ENCODE results near the gene PDZD4.

Gene PDZD4

GRCh38 chrX:153828308-153828707, 2.0 kb downstream of the PDZD4 start:
- DNase-seq (ENCODE audit: low read depth) = no peak
- H3K4me3 ChIP-seq (ENCODE audit: control insufficient read depth, low read depth, low read length) = no peak overlapping the region
- TF ChIP-seq, protein P1, sequence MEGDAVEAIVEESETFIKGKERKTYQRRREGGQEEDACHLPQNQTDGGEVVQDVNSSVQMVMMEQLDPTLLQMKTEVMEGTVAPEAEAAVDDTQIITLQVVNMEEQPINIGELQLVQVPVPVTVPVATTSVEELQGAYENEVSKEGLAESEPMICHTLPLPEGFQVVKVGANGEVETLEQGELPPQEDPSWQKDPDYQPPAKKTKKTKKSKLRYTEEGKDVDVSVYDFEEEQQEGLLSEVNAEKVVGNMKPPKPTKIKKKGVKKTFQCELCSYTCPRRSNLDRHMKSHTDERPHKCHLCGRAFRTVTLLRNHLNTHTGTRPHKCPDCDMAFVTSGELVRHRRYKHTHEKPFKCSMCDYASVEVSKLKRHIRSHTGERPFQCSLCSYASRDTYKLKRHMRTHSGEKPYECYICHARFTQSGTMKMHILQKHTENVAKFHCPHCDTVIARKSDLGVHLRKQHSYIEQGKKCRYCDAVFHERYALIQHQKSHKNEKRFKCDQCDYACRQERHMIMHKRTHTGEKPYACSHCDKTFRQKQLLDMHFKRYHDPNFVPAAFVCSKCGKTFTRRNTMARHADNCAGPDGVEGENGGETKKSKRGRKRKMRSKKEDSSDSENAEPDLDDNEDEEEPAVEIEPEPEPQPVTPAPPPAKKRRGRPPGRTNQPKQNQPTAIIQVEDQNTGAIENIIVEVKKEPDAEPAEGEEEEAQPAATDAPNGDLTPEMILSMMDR (IDR thresholded peaks at IDR 0.05; ENCODE audit: control insufficient read depth, insufficient read depth, low read depth, low read length, missing control alignments) = no peak

GRCh38 chrX:153827903-153828302, 2.4 kb downstream of the PDZD4 start:
- no peak overlapping the region for H3K4me3 ChIP-seq (ENCODE audit: control insufficient read depth, low read depth, low read length)
- TF ChIP-seq, protein P1 (IDR thresholded peaks at IDR 0.05; ENCODE audit: control insufficient read depth, insufficient read depth, low read depth, low read length, missing control alignments) = no peak
- no peak for DNase-seq (ENCODE audit: low read depth)

GRCh38 chrX:153827016-153827415, 3.3 kb downstream of the PDZD4 start:
- H3K4me3 ChIP-seq (ENCODE audit: control insufficient read depth, low read depth, low read length) = no peak overlapping the region
- no peak for DNase-seq (ENCODE audit: low read depth)
- TF ChIP-seq, protein P1 (IDR thresholded peaks at IDR 0.05; ENCODE audit: control insufficient read depth, insufficient read depth, low read depth, low read length, missing control alignments) = no peak

DNA sequence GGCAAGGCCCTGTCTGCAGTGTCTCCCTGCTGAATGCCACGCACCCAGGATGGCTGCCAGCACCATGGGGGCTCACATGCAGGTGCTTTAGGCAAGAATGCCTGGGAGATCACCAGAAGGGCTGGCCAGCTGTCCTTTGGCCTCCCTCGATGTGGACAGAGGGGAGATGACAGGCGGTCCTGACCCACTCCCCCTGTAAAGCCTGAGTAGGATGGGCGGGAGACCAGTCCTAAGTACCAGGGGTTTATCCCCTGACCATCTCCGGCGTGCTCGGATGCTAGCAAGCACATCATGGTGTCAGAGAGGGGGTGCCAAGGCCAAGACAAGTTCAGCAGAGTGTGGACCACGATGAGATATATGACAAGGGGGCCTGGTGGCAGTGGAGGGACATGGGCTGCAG, 5.3 kb downstream of the PDZD4 start:
- TF ChIP-seq, protein P1 (IDR thresholded peaks at IDR 0.05; ENCODE audit: control insufficient read depth, insufficient read depth, low read depth, low read length, missing control alignments) = no peak
- H3K4me3 ChIP-seq (ENCODE audit: control insufficient read depth, low read depth, low read length) = no peak overlapping the region
- DNase-seq (ENCODE audit: low read depth) = no peak

- no peak for DNase-seq (ENCODE audit: low read depth)
- no peak overlapping the region for H3K4me3 ChIP-seq (ENCODE audit: control insufficient read depth, low read depth, low read length)
- TF ChIP-seq, protein P1 (IDR thresholded peaks at IDR 0.05; ENCODE audit: control insufficient read depth, insufficient read depth, low read depth, low read length, missing control alignments) = no peak
Observed at GRCh38 chrX:153824348-153824747, 6.0 kb downstream of the PDZD4 start.

DNA sequence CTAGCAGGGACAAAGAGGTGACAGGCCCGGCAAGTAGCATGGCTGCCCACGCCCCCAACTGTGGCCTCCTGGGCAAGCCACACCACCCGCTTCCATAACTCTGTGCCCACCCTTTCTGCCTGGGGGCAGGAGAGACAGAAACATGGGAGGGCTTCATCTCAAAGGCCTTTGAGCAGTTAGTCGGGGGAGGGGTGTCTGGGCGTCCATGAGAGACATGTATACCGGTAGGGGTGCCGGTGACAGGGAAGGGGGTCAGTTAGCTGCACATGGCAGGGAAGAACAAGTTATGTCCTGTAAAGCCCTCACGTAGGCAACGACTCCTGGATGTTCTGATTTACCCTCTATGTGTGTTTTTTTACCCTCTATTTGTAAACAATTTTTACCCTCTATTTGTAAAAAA, 9.3 kb downstream of the PDZD4 start:
- no peak for DNase-seq (ENCODE audit: low read depth)
- no peak overlapping the region for H3K4me3 ChIP-seq (ENCODE audit: control insufficient read depth, low read depth, low read length)
- TF ChIP-seq, protein P1 (IDR thresholded peaks at IDR 0.05; ENCODE audit: control insufficient read depth, insufficient read depth, low read depth, low read length, missing control alignments) = no peak

DNA sequence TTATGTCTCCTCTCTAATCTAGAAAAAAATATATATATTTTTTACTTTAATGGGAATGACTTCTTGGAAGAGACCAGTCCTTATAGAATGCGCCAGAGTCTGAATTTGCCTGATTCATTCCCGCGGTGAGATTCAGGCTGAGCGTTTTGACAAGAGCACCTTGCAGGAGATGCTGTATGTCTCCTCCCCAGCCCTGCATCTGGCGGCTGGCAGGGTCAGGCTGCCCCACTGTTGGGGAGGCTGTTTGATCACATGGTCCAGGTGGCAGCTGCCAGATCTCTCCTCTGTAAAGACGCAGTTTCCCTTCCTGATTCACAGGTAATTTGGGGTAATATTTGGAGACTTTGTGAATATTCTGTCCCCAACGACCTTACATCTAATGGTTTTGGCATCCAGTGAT, 9.7 kb downstream of the PDZD4 start:
- TF ChIP-seq, protein P1 (IDR thresholded peaks at IDR 0.05; ENCODE audit: control insufficient read depth, insufficient read depth, low read depth, low read length, missing control alignments) = no peak
- no peak for DNase-seq (ENCODE audit: low read depth)
- no peak overlapping the region for H3K4me3 ChIP-seq (ENCODE audit: control insufficient read depth, low read depth, low read length)

Data from AG09309 (cell line).